ENCODE data around the gene CACNB4.
"Not testable (repeated sequence)": the region's sequence is repeated elsewhere in the genome, so short reads cannot be mapped to it uniquely, and the experiment has no call there.

The CACNB4 gene

GRCh38 chr2:151927501-151928221 is 171.2 kb downstream of the CACNB4 start:
- Histone ChIP-seq H3K27ac (ENCODE audit: low read depth, low read length) (no peak overlapping the region), H3K4me1 (ENCODE audit: insufficient read depth, low read length) (peaks cover 10% of the 10 kb centered on the region), H3K27me3 (ENCODE audit: control insufficient read depth in 1 of 2, insufficient read depth in 2 of 2, low read length in 2 of 2) (no peaks in the 10 kb centered on the region)

GRCh38 chr2:151922845-151923666 is 175.8 kb downstream of the CACNB4 start:
- Histone ChIP-seq H3K4me1 (ENCODE audit: insufficient read depth, low read length) (peaks cover 10% of the 10 kb centered on the region), H3K36me3 (ENCODE audit: insufficient read depth, low read length) (no peaks in the 10 kb centered on the region), H3K27me3 (ENCODE audit: control insufficient read depth in 1 of 2, insufficient read depth in 2 of 2, low read length in 2 of 2) (no peaks in the 10 kb centered on the region), H3K27ac (ENCODE audit: low read depth, low read length) (no peak overlapping the region), H3K9ac (ENCODE audit: low read length) (no peak overlapping the region), H3K4me3 (ENCODE audit: low read depth in 1 of 2, low read length in 2 of 2) (no peak overlapping the region), H3K9me3 (ENCODE audit: low read length) (no peaks in the 10 kb centered on the region)

More at GRCh38 chr2:151927501-151928221, 171.2 kb downstream of the CACNB4 start:
- Histone ChIP-seq H3K9me3 (ENCODE audit: low read length) (no peaks in the 10 kb centered on the region), H3K4me3 (ENCODE audit: low read depth in 1 of 2, low read length in 2 of 2) (no peak overlapping the region), H3K9ac (ENCODE audit: low read length) (no peak overlapping the region), H3K36me3 (ENCODE audit: insufficient read depth, low read length) (no peaks in the 10 kb centered on the region)

GRCh38 chr2:151919786-151920185 is 179.1 kb downstream of the CACNB4 start:
- Histone ChIP-seq H3K27ac (ENCODE audit: low read depth, low read length) (no peak overlapping the region), H3K4me1 (ENCODE audit: insufficient read depth, low read length) (peaks cover 10% of the 10 kb centered on the region), H3K4me3 (ENCODE audit: low read depth in 1 of 2, low read length in 2 of 2) (no peak overlapping the region), H3K36me3 (ENCODE audit: insufficient read depth, low read length) (no peaks in the 10 kb centered on the region), H3K9ac (ENCODE audit: low read length) (no peak overlapping the region), H3K9me3 (ENCODE audit: low read length) (no peaks in the 10 kb centered on the region), H3K27me3 (ENCODE audit: control insufficient read depth in 1 of 2, insufficient read depth in 2 of 2, low read length in 2 of 2) (no peaks in the 10 kb centered on the region)

GRCh38 chr2:151918308-151918707 is 180.5 kb downstream of the CACNB4 start:
- no peaks in the 10 kb centered on the region for H3K9me3 ChIP-seq (ENCODE audit: low read length)
- no peak overlapping the region for H3K9ac ChIP-seq (ENCODE audit: low read length)
- H3K27ac ChIP-seq (ENCODE audit: low read depth, low read length), result no peak overlapping the region
- H3K36me3 ChIP-seq (ENCODE audit: insufficient read depth, low read length), result no peaks in the 10 kb centered on the region
- H3K4me1 ChIP-seq (ENCODE audit: insufficient read depth, low read length), result peaks cover 6% of the 10 kb centered on the region
- no peak overlapping the region for H3K4me3 ChIP-seq (ENCODE audit: low read depth in 1 of 2, low read length in 2 of 2)
- no peaks in the 10 kb centered on the region for H3K27me3 ChIP-seq (ENCODE audit: control insufficient read depth in 1 of 2, insufficient read depth in 2 of 2, low read length in 2 of 2)

GRCh38 chr2:151916632-151917031 is 182.2 kb downstream of the CACNB4 start:
- H3K36me3 ChIP-seq (ENCODE audit: insufficient read depth, low read length), result no peaks in the 10 kb centered on the region
- no peak overlapping the region for H3K4me3 ChIP-seq (ENCODE audit: low read depth in 1 of 2, low read length in 2 of 2)
- H3K27ac ChIP-seq (ENCODE audit: low read depth, low read length), result no peak overlapping the region
- H3K9me3 ChIP-seq (ENCODE audit: low read length), result no peaks in the 10 kb centered on the region
- no peaks in the 10 kb centered on the region for H3K27me3 ChIP-seq (ENCODE audit: control insufficient read depth in 1 of 2, insufficient read depth in 2 of 2, low read length in 2 of 2)
- no peak overlapping the region for H3K9ac ChIP-seq (ENCODE audit: low read length)
- H3K4me1 ChIP-seq (ENCODE audit: insufficient read depth, low read length), result no peaks in the 10 kb centered on the region

GRCh38 chr2:151915629-151916025 is 183.2 kb downstream of the CACNB4 start:
- not testable (repeated sequence) for H3K36me3 ChIP-seq (ENCODE audit: insufficient read depth, low read length); H3K4me1 ChIP-seq (ENCODE audit: insufficient read depth, low read length); H3K9me3 ChIP-seq (ENCODE audit: low read length); H3K27ac ChIP-seq (ENCODE audit: low read depth, low read length); H3K9ac ChIP-seq (ENCODE audit: low read length); H3K4me3 ChIP-seq (ENCODE audit: low read depth in 1 of 2, low read length in 2 of 2); H3K27me3 ChIP-seq (ENCODE audit: control insufficient read depth in 1 of 2, insufficient read depth in 2 of 2, low read length in 2 of 2)

GRCh38 chr2:151914989-151915628 is 183.7 kb downstream of the CACNB4 start:
- no peak overlapping the region for H3K9ac ChIP-seq (ENCODE audit: low read length)
- no peaks in the 10 kb centered on the region for H3K4me1 ChIP-seq (ENCODE audit: insufficient read depth, low read length)
- no peak overlapping the region for H3K4me3 ChIP-seq (ENCODE audit: low read depth in 1 of 2, low read length in 2 of 2)
- H3K36me3 ChIP-seq (ENCODE audit: insufficient read depth, low read length), result no peaks in the 10 kb centered on the region
- no peaks in the 10 kb centered on the region for H3K9me3 ChIP-seq (ENCODE audit: low read length)
- no peak overlapping the region for H3K27ac ChIP-seq (ENCODE audit: low read depth, low read length)
- no peaks in the 10 kb centered on the region for H3K27me3 ChIP-seq (ENCODE audit: control insufficient read depth in 1 of 2, insufficient read depth in 2 of 2, low read length in 2 of 2)

GRCh38 chr2:151908204-151908882 is 190.5 kb downstream of the CACNB4 start:
- no peaks in the 10 kb centered on the region for H3K36me3 ChIP-seq (ENCODE audit: insufficient read depth, low read length)
- no peaks in the 10 kb centered on the region for H3K4me1 ChIP-seq (ENCODE audit: insufficient read depth, low read length)
- H3K27me3 ChIP-seq (ENCODE audit: control insufficient read depth in 1 of 2, insufficient read depth in 2 of 2, low read length in 2 of 2), result no peaks in the 10 kb centered on the region
- H3K9me3 ChIP-seq (ENCODE audit: low read length), result no peaks in the 10 kb centered on the region
- no peak overlapping the region for H3K27ac ChIP-seq (ENCODE audit: low read depth, low read length)
- H3K4me3 ChIP-seq (ENCODE audit: low read depth in 1 of 2, low read length in 2 of 2), result no peak overlapping the region
- no peak overlapping the region for H3K9ac ChIP-seq (ENCODE audit: low read length)

- Histone ChIP-seq H3K9me3 (ENCODE audit: low read length) (no peaks in the 10 kb centered on the region), H3K36me3 (ENCODE audit: insufficient read depth, low read length) (no peaks in the 10 kb centered on the region), H3K9ac (ENCODE audit: low read length) (no peak overlapping the region), H3K4me3 (ENCODE audit: low read depth in 1 of 2, low read length in 2 of 2) (no peak overlapping the region), H3K4me1 (ENCODE audit: insufficient read depth, low read length) (no peaks in the 10 kb centered on the region), H3K27ac (ENCODE audit: low read depth, low read length) (no peak overlapping the region), H3K27me3 (ENCODE audit: control insufficient read depth in 1 of 2, insufficient read depth in 2 of 2, low read length in 2 of 2) (no peaks in the 10 kb centered on the region)
Observed at GRCh38 chr2:151907286-151908203, 191.3 kb downstream of the CACNB4 start.

GRCh38 chr2:151906633-151906998 is 192.2 kb downstream of the CACNB4 start:
- no peaks in the 10 kb centered on the region for H3K27me3 ChIP-seq (ENCODE audit: control insufficient read depth in 1 of 2, insufficient read depth in 2 of 2, low read length in 2 of 2)
- no peaks in the 10 kb centered on the region for H3K36me3 ChIP-seq (ENCODE audit: insufficient read depth, low read length)
- H3K4me3 ChIP-seq (ENCODE audit: low read depth in 1 of 2, low read length in 2 of 2), result no peak overlapping the region
- no peaks in the 10 kb centered on the region for H3K4me1 ChIP-seq (ENCODE audit: insufficient read depth, low read length)
- H3K27ac ChIP-seq (ENCODE audit: low read depth, low read length), result no peak overlapping the region
- no peaks in the 10 kb centered on the region for H3K9me3 ChIP-seq (ENCODE audit: low read length)
- H3K9ac ChIP-seq (ENCODE audit: low read length), result no peak overlapping the region

Measured in muscle layer of colon (tissue), 2 donors.